Epithelial cell of proximal tubule (primary cell): ENCODE measurements around the gene FGF18. TPM values are rescaled to one million over a fixed set of nuclear protein-coding genes. Genes with fewer than 3 reads are reported as not detected.
A peak's percentile ranks its signal among the peaks of the same experiment; 100 is the strongest.
"Not testable (repeated sequence)": the region's sequence is repeated elsewhere in the genome, so short reads cannot be mapped to it uniquely, and the experiment has no call there.

ENCODE experiments used
- DNase-seq: peaks from one replicate; pipeline ENCODE4 v3.0.0-alpha.2; 2011; ENCODE audit warnings: low read depth
- H3K4me3 ChIP-seq: 2 replicates; pipeline ENCODE4 v1.5.1; 2011; ENCODE audit warnings: low read depth, mild to moderate bottlenecking, low read length
- total RNA-seq: library from RNA; depleted of rRNA; stranded (reverse); fragments of >200 nt; gene quantifications from 2 replicates; pipeline ENCODE4 v1.2.3, GENCODE V29; 2015
- TF ChIP-seq, protein P1 (sequence below): conservative IDR thresholded peaks from 2 replicates; pipeline ENCODE4 v1.5.1; 2012; ENCODE audit warnings: low read depth, mild to moderate bottlenecking, low read length

FGF18 gene
- total RNA-seq, 1 donor from 2014 or later: not detected

DNA sequence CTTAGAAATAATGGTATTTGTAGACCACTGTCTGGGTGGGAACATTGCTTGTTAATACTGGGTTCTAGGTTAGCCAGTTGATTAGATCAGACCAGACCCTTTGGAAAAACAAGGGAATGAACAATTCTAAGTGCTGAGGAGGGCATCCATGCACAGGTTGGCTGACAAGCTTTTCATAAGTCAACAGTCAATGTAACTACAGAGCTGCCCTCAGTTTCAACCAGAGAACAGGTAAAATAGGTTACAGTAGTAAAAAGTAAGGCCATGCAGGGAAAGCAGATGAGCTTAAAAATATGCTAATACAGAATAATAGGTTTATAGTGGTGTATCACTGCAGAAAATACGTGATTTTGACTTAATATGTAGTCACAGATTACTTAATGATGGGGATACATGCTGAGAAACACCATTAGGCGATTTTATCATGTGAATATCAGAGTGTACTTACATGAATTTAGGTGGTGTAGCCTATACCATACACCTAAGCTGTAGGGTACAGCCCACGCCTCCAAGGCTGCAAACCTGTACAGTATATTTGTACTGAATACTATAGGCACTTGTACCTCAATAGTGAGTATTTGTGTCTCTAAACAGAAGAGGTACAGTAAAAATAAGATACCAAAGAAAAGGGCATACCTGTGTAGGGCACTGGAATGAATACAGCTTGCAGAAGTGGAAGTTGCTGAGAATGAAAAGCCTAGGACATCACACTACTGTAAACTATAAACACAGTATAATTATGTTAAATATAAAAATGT, 6.1 kb upstream of the FGF18 start:
- no peak overlapping the region for H3K4me3 ChIP-seq
- TF ChIP-seq, protein P1, sequence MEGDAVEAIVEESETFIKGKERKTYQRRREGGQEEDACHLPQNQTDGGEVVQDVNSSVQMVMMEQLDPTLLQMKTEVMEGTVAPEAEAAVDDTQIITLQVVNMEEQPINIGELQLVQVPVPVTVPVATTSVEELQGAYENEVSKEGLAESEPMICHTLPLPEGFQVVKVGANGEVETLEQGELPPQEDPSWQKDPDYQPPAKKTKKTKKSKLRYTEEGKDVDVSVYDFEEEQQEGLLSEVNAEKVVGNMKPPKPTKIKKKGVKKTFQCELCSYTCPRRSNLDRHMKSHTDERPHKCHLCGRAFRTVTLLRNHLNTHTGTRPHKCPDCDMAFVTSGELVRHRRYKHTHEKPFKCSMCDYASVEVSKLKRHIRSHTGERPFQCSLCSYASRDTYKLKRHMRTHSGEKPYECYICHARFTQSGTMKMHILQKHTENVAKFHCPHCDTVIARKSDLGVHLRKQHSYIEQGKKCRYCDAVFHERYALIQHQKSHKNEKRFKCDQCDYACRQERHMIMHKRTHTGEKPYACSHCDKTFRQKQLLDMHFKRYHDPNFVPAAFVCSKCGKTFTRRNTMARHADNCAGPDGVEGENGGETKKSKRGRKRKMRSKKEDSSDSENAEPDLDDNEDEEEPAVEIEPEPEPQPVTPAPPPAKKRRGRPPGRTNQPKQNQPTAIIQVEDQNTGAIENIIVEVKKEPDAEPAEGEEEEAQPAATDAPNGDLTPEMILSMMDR: no peak
- no peak for DNase-seq

DNA sequence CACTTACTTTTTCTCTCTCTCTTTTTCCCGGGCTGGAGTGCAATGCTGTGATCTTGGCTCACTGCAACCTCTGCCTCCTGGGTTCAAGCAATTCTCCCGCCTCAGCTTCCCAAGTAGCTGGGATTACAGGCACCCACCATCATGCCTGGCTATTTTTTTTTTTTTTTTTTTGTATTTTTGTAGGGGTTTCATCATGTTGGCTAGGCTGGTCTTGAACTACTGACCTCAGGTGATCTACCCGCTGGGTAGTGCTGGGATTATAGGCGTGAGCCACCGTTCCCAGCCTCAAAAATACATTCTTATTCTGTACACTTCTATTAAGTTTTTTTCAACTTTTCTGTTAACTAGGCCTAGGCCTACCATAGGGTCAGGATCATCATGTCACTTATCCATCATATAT, 5.5 kb upstream of the FGF18 start:
- not testable (repeated sequence) for DNase-seq

DNA sequence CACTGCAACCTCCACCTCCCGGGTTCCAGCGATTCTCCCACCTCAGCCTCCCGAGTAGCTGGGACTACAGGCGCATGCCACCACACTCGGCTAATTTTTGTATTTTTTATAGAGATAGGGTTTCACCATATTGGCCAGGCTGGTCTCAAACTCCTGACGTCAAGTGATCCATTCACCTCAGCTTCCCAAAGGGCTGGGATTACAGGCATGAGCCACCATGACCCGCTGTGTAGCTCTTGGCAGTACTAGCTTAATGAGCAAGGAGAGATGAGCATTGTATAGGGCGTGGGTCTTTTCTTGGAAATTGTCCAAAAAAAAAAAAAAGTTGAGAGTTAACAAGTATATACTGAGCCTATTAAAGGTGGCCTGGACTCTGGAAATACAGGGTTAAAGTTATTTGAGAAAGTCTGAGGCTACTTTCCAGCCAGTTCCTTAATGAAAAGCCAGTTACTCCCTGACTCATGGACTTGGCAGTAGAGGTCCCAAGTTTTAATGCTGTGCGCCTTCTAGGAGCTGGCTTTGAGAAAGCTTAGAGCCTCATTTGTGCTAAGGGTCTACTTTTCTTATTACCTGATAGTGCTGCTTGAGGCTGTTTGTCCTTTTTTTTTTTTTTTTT, 4.2 kb upstream of the FGF18 start:
- DNase-seq: no peak
- TF ChIP-seq, protein P1: no peak
- H3K4me3 ChIP-seq: no peak overlapping the region

More for the DNA sequence above, 5.5 kb upstream of the FGF18 start:
- not testable (repeated sequence) for H3K4me3 ChIP-seq

DNA sequence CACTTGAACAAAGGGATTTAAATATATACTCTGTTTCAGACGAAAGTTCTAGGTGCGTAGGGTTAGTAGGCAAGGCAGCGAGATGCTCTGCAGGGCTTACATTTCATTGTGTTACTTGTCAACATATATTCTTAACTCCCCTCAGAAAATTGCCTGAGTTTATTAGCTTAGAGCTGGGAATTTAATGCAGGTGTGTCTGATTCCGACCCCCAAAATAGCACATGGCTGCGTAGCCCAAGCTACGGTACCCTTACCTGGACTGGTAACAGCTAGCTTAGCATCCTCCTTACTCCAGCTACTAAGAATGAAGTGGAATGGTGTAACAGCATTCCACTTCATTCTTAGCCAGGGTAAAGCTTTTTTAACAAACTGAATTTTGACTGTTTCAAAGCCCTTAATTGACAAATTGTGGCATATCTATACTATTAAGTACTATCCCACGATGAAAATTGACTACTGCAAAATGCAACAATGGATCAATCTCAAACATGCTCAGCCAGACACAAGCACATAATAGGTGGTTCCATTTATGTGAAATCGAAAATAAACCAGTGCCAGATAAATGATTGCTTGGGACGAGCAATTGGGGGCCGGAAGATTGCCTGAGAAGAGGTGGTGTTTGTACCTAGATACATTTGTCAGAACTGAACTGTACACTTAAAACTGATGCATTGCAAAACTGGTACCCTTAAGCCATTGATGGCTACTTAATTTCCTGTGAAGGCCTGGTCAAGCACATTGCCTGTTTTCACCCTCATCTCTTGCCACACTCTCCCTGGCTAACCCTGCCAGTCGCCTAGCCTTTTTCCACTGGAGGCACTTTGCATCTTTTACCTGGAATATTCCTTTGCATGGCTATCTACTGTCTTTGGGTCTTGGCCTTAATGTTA, 3.0 kb upstream of the FGF18 start:
- TF ChIP-seq, protein P1: no peak
- H3K4me3 ChIP-seq: no peak overlapping the region
- DNase-seq: no peak

DNA sequence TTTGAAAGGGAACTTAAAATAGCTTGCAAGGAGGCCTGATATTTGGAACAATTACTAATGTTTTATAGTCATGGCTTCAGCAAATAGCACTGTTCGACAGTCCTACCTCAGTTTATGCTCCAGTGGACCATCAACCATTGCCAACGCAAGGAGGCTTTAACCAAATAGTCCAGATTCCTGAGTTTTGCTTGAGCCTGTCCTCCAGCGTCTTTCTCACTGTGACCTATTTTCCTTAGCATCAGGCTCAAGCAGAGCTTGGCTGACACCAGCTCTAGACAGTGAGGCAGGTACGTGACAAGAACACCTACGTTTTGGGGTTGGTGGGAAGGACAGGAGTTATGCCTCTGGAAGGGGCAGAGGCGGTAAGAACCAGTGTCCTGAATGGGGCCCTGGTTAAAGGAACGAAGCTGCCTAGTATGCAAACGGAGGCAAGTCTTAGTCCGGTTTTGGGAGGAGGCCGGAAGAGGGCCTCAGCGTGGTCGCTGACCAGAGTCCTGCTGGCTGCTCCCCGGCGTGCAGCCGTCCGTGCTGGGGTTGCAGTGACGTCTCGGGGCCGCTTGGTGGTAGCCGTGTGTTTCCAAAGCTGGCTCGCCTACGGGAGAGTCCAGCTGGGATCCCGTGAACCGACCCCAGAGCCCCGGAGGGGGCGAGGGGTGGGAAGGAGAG, 998 bp upstream of the FGF18 start:
- DNase-seq: no peak
- TF ChIP-seq, protein P1: peak; percentile 80
- peak overlapping the region; percentile 40 for H3K4me3 ChIP-seq

DNA sequence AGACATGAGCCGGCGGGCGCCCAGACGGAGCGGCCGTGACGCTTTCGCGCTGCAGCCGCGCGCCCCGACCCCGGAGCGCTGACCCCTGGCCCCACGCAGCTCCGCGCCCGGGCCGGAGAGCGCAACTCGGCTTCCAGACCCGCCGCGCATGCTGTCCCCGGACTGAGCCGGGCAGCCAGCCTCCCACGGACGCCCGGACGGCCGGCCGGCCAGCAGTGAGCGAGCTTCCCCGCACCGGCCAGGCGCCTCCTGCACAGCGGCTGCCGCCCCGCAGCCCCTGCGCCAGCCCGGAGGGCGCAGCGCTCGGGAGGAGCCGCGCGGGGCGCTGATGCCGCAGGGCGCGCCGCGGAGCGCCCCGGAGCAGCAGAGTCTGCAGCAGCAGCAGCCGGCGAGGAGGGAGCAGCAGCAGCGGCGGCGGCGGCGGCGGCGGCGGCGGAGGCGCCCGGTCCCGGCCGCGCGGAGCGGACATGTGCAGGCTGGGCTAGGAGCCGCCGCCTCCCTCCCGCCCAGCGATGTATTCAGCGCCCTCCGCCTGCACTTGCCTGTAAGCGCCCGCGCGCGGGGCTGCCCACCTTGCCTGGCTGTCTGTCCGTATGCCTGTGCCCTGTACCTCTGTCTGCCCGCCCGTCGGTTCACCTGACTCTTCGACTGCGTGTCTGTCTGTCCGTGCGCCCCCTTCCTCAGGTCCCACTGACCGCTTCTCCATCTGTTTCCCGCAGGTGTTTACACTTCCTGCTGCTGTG, 412 bp downstream of the FGF18 start:
- DNase-seq: no peak
- TF ChIP-seq, protein P1: no peak
- peak overlapping the region; percentile 34 for H3K4me3 ChIP-seq
